Activated CD4-positive, CD25-positive, alpha-beta regulatory T cell treated with anti-CD3 and anti-CD28 coated beads, Interleukin-2, amount 50 U/mL, for 16 hours (primary cell): ENCODE results near the gene DCDC2B.
A peak's percentile ranks its signal among the peaks of the same experiment; 100 is the strongest.

Experiments used
- DNase-seq: peaks from one replicate; pipeline ENCODE4 v3.0.0-alpha.2; 2020; ENCODE audit warnings: low read depth, low spot score

DCDC2B gene

DNA sequence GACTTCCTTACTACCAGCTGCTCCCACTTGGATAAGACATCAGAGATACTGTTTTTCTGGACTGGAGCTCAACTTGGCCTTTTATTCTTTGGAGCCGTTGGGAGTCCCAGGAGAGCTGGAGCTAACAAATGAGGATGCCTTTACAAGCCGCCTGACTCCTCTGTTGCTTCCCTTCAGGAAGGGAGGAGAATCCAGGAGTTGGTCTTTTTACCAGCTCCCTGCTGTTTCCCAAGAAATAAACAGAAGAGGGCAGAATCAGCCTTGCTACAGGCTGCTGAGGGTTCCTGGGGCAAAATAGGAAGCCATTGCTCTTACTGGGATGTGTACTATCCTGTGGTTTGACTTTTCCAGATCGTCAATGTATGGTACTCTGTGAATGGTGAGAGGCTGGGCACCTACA is 14.8 kb downstream of the DCDC2B start:
- DNase-seq, result no peak

DNA sequence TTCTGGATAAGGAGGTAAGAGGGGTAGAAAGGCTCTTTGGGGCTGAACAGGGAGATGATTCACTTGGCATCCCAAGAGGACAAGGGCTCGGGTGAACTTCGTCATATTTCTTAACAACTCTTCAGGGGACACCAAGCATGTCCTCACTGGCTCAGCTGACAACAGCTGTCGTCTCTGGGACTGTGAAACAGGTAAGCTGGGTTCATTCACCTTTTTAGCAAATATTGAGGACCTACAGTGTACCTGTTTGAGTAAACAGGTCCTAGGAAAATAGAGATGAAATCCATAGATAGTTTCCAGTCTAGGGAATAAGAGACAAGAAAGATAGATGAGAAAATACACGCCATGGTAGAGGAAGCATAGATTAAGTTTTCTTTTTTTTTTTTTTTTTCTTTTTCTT is 15.4 kb downstream of the DCDC2B start:
- DNase-seq, result no peak

DNA sequence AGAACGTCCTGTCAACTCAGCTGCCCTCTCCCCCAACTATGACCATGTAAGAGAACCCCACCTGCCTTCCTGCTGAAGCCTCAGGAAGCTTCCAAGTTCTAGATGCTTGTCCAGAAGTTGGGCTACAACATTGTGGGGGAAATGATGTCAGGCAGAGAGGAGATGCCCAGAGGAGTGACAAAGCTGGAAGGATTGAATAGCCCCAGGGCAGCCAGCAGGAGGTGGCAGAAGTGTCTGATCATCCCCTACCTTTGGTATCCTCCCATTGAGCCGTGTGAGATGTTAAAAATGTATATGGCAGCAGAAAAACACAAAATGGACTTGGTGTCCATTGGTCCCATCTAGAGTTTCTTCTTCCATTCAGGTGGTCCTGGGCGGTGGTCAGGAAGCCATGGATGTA is 19.9 kb downstream of the DCDC2B start:
- no peak for DNase-seq

DNA sequence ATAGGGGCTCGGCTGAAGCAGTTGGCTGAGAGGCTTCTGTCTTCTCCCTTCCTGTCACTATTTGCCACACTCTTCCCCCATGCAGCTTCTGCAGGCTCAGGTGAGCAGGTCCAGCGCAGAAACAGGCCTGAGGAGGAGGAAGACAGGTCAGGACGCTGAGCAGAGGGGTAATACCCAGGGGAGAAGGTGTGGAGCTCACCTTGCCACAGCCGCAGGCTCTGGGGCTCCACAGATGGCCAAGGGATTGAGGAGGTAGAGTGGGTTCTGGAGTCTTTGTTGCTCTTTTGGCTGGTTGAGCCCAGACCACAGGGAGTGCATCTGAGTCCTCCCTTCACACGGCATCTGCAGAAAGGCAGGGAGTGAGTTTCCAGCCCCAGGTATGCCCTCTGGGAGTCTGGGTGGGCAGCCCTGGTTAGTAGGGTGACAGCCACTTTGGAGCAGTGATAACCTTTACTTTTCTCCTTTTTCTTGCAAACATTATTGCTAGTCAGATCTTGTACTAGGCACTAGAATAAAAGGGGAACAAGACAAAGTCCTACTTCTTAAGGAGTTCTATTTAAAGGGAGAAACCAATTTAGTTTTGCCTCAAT is 23.0 kb downstream of the DCDC2B start:
- DNase-seq, result no peak

DNA sequence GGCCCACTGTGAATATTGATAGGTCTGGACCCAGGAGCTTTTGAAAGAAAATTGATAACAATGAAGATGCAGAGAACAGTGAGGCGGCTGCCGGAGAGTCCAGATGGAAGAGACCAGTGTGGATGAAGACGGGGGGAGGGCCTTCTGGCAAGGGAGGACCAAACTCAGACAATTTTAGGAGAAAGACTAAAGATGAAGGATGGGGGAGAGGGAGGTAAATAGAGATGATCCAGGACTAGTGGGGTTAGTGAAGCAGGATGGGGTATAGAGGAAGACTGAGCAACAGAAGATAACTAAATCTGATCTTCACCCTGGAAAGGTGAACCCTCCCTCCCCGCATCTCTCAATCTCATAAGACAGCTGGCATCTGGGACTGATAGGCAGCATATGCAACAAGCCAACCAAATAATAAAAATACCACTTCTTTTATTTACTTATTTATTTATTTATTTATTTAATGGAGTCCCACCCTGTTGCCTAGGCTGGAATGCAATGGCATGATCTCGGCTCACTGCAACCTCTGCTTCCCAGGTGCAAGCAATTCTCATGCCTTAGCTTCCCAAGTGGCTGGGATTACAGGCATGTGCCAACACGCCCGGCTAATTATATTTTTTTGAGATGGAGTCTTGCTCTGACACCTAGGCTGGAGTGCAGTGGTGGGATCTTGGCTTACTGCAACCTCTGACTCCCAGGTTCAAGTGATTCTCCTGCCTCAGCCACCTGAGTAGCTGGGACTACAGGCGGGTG is 23.8 kb downstream of the DCDC2B start:
- no peak for DNase-seq

DNA sequence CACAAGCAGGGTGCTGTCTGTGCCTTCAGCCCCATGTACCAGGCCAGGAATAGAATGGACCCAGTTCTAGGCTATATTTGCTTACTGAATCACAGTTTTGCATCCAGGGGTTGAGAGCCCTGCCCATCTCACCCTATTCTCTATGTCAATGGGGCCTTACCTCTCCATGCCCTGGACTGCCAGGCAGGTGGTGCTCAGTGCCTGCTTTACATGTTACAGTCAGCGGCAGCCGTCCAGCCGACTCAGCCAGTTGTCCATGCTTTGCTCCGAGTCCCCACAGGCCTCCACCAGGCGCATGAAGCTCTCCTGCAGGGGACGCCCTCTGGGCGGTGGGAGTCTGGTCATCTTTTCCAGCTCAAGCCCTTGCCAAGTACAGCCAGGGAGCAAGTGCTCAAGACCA is 25.9 kb downstream of the DCDC2B start:
- DNase-seq, result no peak

DNA sequence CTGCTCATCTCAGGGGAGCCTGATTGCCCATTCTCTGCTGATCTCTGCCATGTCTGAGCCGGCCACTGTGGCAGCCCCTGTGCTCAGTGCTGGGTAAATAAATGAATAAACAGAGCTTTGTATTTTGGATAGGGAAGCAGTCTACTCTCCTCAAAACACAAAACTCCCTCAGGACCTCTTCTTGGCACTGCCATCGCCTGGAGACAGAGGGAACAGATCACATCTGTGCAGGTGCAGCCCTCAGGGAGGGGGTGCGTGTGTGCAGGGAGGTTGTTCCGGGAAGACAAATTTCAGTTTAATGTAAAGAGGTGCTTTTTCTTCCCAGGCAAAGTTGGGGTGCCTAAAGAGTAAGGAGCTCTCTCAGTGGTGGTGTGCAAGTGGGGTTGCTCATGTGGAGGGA is 30.4 kb downstream of the DCDC2B start:
- no peak for DNase-seq

DNA sequence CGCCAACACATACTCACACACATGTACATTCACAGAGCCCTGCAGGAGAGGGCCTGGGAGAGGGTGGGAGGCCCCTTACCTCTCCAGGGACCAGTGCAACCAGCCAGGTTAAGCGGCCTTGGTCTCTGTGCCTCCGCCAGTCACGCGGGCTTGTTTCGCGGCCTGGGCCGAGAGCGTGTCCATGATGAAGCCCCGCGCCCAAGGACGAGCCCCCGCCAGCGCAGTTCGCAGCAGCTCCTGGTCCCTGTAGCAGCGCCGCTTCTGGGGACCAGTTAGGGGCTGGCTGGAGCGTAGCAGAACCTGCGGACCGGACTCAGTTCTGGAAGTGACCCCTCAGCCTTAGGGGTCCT is 30.9 kb downstream of the DCDC2B start:
- DNase-seq, result no peak

DNA sequence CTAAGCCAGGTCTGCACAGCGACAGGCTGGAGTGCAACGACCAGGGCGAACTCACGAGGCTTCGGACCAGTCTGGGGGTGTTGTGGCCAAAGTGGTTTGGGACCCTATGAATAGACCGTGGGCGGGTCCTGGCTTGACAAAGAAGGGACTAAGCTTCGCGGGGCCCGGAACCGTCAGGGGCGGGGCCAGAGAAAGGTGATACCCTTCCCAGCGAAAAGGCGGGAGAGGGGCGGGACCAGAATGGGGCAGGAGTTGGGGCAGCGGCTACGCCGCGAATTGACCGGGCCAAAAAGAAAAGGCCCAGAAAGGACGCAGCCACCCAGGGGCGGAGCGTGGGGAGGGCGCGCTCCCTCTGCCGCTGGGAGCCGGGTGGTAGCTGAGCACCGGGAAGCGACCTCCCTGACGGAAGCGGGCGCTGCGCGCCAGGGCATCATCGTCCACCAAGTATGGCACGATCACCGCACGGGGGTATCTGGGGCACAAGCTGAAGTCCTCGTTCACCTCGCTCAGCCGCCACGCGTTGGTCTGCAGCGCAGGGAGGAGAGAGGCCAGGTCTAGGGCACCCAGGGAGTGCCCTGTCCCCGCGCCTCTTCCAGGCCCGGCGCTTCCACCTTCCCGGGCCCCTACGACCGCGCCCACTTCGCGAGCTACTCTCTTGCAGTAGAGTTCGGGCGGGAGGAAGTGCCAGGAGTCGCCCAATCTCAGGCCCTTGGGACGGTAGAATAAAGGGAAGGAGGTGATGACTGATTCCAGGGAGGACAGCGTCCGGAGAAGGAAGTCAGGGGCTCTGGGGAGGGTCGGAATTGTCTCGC is 31.5 kb downstream of the DCDC2B start:
- peak; percentile 7 for DNase-seq

DNA sequence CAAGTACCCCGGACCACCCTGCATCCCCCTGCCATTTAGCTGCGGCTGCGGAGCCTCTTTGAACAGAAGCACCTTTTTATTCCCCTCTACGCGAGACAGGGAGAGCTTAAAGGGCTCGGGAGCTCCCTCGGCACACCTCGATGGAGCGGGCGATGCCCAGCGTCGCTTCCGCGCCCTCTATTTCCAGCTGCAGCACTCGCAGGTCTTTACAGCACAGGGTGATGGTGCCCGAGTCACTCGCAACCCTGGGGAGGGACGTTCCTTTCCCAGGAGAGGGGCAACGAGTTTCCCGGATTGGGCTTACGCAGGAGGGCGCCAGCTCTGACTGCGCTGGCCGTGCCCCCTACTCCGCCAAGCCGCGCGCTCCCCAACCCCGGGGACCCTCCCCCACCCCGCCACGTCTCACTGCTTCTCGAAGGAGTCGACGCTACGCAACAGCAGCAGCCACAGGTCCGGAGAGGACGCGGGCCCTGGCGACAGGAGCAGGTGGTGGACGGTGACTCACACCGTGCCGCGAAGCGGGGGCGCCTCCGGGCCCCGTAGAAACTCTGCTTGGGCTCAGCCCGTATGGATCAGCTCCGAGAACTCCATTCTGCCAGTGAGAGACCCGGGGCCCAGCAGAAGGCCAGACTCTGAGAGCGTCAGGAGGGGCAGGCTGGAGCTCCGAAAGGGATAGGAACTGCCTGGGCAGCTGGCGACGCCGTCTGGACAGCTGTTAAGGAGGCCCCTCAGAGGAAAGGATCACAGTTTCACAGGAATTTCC is 32.3 kb downstream of the DCDC2B start:
- no peak for DNase-seq

DNA sequence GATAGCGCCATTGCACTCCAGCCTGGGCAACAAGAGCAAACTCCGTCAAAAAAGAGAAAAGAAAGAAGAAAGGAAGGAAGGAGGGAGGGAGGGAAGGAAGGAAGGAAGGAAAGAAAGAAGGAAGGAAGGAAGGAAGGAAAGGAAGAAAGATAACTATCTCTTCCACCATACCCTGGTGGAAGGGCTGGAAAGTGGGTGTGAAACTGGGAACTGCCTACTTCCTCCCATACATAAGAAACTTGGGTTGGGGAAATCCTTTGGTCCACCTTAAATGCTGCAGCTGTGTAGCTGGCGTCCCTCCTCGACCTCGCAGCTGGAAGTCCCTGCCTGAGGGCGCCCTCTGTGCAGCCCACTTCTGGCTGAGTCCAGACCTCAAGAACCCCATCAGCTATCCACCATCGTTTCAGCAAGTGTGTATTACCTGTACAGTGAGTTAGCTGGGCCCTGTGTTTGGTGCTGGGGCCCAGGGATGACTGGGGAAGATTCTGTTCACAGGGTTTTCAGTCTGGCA is 33.5 kb downstream of the DCDC2B start:
- DNase-seq, result no peak

DNA sequence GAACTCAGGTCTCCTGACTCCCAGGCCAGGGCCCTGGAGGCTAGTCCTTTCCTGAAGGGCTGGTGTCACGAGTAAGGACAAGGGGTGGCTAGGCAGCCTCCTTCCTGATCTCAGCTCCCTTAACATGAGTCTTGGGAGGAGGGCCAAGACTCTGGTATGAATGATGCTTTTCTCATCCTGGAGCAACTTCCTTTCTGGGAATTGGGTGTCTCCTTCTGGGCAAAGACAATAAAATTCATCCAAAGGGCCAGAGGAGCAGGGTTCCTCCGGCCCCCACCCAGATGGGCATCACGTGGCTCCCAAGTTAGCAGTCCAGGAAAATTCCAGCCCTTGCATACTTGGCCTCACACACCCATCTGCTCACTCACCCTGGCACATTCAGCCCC is 38.0 kb downstream of the DCDC2B start, which contains the start of gene FAM167B:
Gene FAM167B (plus strand): TSS at position 335 of the 386 bp plus-strand sequence. CDS start 200 bp downstream, outside the sequence.
- DNase-seq, result no peak

DNA sequence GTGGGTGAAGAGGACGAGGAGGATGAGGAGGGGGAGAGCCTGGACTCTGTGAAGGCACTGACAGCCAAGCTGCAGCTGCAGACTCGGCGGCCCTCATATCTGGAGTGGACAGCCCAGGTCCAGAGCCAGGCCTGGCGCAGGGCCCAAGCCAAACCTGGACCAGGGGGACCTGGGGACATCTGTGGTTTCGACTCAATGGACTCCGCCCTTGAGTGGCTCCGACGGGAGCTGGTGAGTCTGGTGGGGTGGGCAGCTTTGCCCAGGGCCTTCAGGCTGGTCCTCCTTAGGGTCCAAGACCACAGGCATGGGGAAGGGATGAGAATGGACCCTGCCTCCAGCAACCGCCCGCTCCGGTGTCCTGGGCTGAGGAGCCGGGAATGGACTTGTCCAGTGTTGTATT is 38.6 kb downstream of the DCDC2B start:
- DNase-seq, result no peak

DNA sequence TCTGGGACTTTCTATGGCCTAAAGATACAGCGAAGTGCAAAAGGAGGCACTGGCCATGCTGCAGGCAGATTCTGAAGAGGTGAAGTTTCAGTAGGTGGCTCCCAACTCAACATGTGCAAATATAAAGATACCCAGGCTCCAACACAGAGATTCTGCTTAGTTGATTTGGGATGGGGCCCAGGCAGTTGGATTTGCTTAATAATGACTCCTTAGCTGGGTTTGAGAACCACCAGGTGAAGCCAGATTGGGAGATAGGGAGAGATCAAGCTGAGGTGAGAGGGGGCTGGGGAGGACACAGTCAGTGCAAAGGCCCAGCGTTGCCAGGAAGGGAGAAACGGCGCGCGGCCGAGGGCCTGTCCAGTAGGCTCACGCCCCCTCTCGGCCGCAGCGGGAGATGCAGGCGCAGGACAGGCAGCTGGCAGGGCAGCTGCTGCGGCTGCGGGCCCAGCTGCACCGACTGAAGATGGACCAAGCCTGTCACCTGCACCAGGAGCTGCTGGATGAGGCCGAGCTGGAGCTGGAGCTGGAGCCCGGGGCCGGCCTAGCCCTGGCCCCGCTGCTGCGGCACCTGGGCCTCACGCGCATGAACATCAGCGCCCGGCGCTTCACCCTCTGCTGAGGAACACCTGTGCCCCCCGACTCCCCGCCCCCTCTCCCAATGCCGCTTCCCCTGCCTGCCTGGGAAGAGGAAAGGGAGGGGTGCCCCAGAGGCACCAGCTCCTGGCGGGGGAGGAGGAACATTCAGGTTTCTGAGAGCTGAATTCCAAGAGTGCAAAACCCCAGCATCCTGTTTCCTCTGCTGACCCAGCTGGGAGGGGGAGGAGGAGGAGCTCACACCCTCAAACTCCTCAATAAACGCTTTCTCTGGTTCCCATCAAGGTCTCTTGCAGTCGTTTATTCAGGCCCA is 39.3 kb downstream of the DCDC2B start:
- peak; percentile 54 for DNase-seq

DNA sequence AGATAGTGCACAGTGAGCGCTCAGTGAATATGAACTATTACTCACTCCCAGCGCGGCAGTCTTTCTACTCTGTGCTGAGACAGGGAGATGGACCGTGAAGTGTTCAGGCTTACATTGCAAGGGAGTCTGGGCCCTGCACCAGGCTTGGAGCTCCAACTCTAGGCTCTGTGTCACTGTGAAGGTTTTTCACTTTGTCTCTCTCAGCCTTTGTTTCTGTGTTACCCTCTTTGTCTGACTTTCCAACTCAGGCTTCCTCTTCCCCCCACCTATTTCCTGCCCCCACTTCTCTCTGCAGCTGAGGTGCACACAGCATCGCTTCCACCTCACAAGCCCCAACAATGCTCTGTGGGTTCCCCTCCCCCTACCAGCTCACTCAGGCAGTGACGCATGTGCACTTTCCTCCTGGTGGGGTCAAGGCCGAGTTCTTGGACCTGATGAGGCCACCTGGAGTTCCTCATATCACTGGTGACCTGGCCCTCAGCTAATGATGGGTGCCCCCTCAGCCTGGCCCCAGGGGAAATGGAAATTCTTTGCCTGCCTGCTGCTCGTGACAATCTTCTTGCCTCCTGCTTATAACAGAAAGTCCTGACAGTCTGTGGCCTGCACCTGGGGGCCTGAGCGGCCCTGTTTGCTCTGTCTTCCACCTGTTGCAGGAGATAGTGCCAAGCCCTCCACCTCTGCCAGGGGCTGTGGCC is 41.1 kb downstream of the DCDC2B start:
- peak; percentile 66 for DNase-seq

DNA sequence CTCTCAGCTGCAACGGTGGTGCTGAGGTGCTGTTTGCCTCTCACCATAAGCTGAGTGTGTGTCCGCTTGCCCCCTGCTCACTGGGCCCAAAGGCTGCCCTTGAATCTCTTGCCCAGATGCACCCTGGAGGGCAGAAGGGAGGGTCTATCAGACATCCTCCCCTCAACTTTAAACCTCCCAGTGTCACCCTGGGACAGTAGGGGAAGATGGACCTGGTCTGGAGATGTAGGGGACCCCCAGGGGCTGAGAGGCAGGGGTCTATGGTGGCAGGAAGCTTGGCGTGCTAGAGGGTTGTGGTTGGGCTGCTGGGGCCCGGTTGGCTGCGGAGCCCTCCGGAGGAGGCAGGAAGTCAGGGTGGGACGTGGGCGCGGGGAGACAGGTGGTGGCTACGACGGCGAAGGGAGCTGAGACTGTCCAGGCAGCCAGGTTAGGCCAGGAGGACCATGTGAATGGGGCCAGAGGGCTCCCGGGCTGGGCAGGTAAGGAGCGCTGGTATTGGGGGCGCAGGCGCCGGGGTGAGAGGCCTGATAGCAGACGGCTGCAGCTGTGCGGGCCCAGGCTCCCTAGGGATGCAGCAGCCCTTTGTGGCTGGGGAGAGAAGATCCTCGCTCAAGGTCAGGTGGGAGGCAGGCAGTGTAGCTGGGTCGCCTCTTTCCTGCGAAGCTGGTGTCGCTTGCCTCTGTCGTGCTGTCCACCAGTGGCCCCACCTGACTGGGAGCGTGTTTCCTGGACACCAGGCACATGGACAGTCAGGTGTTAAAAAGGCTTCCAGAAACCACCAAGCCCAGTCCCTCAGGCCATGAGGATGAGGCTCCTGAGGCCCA is 42.2 kb downstream of the DCDC2B start, which contains the start of gene LCK:
Gene LCK (plus strand): TSS at position 373 of the 824 bp plus-strand sequence. CDS start 23,065 bp downstream, outside the sequence.
- no peak for DNase-seq

DNA sequence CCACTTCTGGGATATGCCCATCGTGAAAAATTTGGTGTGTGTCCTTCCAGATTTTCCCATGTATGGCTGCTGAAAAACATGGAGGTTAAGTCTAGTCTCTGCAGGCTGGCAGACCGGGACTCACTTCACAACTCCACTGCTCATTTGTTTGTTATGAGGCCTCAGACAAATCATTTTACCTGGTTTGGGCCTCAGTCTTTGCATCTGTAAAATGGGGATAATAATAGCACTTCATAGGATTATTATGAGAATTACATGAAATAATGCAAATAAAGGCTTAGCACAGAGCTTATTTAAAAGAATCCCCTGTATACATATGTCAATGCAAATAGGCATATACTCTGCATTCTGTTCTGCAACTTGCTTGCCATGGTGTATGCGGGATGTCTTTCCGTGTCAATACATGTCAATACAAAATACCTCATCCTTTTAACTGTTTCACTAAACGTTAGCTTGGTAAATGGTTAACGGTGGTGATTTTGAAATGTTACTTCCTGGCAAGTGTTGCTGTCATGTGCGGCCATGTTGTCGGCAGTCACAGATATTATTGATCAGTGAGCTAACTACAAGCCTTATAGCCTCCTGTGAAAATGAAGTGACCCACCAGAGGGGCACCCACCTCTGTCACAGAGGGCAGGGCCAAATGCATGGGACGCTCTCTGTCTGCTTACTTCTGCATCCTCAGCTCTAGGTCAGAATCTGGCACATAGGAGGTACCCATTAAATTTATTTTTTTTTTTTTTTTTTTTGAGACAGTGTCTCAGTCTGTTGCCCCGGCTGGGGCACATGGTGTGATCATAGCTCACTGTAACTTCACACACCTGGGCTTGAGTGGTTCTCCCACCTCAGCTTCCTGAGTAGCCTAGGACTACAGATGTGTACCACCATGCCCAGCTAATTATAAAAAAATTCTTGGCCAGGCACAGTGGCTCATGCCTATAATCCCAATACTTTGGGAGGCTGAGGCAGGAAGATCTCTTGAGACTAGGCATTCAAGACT is 46.5 kb downstream of the DCDC2B start:
- no peak for DNase-seq
